GM18907 (cell line): ENCODE data around the gene PILRA.
A peak's percentile ranks its signal among the peaks of the same experiment; 100 is the strongest.

ENCODE experiments used
- ATAC-seq: cut with Tn5 transposase; IDR thresholded peaks from one replicate; pipeline ENCODE4 v1.9.1; 2021; ENCODE audit warnings: mild to moderate bottlenecking, moderate library complexity; ENCODE audit not compliant: unreplicated experiment

PILRA gene

DNA sequence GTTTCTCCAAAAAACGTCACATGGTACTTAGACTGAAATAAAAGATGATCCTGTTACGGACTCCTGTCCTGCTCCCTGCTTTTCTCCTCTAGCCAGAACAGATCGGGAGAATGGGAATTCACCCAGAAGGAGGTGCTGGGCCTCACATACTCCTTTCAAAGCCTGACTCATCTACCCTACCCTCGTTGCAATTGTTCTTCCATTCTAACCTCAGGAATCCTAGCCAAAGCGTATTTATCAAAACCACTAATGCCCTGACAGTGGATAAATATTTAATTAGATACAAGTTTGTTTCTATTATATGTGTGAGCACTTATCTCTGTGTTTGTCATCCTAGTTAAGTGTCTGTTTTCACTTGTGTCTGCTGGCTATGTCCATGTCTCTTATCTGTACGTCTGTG lies 33.5 kb downstream of the PILRA start:
- ATAC-seq, result no peak

DNA sequence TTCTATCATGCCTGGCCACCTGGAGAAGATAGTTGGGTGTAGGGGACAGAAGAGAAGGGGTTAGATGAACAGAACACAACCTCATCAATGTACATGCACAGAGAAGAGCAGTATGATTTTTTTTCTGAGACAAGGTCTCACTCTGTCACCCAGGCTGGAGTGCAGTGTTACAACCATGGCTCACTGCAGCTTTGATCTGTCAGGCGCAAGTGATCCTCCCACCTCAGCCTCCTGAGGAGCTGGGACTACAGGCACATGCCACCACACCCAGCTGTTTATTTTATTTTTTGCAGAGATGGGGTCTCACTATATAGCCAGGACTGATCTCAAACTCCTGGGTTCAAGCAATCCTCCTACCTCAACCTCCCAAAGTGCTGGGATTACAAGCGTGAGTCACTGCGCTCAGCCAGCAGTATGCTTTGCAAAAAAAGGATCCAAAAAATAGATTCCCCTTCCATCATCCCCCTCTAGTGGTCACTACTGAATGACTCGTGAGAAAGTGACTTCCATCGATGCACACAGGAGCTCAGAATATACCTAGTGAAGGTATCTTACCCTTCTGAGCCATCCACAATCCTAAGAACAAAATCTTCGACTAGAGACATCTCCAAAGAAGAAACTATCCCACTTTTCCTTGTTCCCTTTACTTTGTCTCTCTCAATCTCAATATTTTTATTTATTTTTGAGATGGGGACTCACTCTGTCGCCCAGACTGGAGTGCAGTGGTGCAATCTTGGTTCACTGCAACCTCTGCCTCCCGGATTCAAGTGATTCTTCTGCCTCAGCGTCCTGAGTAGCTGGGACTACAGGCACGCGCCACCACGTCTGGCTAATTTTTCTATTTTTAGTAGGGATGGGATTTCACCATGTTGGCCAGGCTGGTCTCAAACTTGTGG lies 34.2 kb downstream of the PILRA start:
- no peak for ATAC-seq

DNA sequence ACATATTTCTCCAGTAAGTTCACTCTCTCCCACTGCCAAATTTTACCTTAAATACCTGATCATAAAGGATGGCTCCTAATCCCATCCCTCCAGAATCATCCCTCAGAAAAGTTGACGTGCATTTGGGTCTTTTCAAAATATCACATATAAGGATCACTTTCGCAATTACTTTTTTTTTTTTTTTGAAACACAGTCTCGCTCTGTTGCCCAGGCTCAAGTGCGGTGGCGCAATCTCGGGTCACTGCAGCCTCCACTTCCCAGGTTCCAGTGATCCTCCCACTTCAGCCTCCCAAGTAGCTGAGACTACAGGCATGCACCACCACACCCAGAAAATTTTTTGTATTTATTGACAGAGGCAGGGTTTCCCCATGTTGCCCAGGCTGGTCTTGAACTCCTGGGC lies 37.8 kb downstream of the PILRA start:
- no peak for ATAC-seq

DNA sequence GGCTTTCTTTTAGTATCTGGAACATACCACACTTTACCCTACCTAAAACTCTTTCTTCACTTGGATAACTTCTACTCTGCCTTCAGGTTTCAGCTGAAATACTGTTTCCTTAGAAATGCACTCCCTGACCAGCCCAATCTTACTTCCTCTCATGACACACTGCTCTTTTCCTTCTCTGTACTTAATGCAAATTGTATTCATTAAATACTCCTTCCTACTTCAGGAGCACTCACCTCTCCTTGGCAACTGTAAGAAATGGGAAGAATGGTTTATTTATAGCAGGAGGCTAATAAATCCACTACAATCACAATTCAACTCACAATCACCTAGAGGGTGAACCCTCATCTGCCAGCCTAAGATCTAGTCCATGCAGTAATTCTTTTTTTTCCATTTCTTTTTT lies 40.1 kb downstream of the PILRA start:
- no peak for ATAC-seq

DNA sequence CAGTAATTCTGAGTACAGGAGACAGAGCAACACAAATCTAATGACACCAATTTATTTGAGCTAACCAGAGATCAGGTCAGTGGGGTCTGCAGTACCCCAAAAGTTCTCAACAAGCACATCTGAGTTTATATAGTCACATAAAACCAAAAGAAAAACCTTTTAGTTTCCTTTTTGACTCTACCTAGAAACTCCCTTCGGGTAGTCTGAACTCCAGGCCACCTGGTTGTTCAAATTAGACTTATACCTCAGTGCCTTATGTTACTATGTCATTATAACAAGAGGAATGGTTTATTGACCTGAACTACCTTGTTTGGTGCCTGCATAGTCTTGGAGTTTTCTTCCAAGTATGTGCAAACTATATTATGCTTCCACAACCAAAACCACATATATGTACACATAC lies 40.6 kb downstream of the PILRA start:
- no peak for ATAC-seq

DNA sequence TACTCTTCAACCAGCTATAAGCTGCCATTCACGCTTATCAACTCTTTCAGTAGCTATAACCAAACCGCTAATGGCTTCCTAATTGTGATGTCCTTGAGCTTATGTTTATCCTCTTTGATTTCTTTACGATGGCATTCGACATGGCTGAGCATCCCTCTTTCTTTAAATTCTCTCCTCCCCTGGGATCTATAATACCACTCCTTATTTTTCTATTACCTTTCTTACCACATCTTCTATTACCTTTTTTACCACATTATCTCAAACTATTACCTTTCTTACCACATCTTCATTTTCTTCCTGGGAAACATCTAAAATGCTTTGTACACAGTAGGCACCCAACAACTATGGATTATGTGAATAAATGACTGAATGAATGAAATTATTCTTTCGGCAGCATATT lies 42.2 kb downstream of the PILRA start:
- no peak for ATAC-seq

DNA sequence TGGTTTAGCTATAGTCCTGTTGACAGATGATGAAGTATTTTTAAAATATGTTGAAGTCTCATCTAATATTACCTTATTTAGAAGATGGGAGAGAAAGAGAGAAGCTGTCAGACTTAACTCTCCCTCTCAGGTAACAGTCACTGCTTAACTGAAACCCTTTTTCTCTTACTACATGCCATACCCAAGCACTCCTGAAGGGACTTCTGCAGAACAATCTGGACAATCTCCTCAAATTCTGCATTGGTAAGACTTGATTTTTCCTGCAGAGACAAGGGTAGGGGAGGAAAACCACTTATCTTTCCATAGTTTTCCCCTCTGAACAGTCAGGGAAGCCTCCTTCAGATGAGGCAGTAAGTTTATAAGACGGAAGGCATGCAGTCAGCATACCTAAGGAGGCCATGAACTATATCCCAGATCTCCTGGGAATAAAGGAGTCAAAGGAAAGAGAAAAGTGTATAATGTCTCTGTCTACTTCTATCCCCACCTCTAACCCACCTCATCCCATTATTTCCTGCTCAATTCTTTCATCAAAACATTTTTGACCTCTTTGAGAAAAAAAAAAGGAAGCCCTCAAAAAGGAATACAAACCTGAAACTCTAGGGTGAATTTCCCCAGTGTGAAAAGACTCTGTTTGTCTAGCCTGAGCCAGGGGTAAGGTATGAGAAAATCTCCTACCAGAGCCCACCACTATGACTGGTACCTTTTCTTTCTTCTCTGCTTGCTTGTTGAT lies 45.8 kb downstream of the PILRA start:
- no peak for ATAC-seq

DNA sequence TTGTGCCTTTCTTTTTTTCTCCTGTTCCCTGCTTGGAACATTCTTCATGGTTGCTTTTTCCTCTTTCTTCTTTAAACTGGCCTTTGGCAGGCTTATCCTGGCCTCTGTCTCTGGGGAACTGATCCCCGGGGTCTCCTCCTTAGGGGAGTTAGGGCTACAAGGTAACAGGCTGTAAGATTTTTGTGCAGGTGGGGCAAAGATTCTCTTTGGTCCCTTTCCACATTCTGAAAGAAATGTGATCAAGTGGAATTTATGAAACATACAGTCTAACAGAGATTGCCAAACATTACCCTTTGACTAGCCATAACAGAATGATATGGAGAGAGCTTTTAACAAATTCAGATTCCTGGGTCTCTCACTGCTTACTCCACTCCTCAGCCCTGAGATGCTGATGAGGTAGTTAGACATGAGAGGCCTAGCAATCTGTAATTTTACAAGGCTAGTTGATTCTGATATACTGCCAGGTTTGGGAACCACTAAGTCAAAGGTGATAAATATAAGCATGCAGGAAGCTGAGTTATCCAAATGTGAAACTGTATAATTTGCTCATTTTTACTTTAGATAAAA lies 46.5 kb downstream of the PILRA start:
- no peak for ATAC-seq

DNA sequence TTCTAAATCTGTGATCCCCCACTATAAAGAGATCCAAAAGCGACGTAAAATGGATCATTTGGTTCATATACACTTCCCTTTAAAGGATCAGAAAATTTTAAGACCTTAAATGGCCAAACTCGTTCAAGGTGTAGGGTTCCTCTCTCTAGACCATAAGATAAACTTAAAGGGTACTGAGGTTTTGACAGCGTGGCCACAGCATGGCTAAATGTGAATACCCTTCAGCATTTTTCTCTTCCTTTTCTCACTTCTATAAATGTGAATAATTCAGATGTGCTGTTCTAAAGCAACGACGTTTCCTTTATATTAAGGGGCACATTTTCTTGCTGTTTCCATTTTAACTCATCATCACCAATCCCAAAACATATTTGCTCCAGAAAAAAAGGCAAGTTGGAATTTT lies 50.0 kb downstream of the PILRA start:
- no peak for ATAC-seq

DNA sequence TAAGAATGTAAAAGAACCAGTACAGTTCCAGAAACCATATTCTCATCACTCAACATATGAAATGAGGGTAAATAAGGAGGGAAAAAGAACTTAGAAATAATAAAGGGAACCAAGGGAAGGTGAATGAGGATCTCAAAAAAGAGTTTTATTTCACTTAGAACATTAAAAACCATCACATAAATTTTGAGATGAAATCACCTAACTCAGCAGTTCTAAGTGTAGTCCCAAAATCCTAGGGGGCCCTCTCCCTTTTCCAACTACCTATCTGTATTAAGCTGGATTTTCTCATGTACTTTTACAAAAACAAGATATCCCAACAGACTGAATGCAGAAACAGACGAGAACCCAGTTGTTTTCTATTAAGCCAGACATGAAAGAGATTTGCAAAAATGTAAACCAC lies 52.1 kb downstream of the PILRA start:
- ATAC-seq, result no peak

DNA sequence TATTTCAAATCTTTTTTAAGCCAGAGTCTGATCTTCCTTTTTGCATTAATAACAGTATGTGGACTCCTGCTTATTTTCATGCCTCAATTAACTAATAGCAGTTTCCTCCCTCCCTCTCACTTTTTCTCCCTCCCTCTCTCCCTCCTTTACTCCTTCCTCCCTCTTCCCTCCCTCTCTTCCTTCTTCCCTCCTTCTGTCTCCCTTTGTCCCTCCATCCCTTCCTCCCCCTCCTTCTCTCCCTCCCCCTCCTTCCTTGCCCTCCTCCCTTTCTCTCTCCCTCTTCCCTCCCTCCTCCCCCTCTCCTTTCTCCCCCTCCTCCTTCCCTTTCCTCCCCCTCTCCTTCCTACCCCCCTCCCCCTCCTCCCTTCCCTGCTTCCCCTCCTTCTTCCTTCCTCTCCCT lies 53.2 kb downstream of the PILRA start:
- ATAC-seq, result no peak

DNA sequence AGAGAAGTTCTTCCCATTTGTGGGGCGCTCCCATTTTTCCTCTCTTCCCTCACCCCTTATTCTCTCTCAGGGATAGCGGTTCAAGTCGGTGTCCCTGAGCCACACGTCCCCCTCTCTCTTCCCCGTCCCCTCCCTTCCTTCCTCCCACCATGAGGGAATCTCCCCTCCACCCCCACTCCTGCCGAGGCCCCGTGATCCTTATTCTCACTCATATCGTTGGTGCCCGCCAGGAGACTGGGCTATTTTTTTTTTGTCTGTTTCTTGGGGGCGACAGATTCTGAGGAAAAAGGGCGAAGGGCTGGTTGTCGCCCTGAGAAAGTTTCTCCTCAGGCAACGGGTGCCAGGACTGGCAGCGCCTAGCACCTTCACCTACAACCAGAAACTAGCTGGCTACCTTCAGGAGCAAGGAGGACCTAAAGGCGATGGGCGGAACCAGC lies 54.5 kb downstream of the PILRA start:
- no peak for ATAC-seq

DNA sequence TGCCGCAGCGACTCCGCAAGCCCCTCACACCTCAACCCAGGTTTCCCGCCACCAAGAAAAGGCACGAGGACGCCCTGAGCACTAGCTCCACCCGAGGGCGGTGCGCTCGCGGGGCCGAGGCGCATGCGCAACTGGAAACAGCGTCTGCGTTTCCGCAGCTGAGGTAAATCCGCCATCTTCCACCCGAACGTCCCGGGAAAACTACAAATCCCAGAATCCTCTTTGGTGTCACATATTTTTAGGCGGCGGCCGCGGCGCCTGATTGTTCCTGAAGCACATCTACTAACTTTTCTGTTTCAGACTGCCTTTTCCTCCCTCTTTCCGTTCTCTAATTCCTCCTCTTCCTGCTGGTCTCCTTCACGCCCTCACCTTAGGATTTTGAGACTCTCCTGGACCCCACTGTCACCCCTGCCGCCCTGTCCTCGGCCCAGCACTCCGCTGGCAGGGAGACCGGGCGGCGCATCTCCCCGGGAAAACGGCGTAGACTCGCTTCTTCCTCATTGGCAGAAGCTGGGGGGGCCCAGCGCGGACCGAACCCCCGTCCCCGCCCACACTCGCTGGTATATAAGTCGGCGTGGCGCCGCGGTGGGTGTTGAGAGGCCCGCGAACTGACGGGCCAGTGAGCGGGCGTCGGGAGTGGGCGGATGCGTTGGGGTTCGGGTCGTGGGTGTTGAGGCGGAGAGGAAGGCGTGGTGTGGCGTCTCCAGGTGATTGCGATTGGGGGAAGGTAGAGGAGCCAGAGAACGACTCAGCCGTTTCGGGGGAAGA lies 55.1 kb downstream of the PILRA start, which contains the start of gene ZCWPW1:
ZCWPW1 (minus strand) TSS at position 505 of the 768 bp plus-strand sequence. CDS start 8,054 bp downstream, outside the sequence.
- ATAC-seq, result peak; percentile 46

DNA sequence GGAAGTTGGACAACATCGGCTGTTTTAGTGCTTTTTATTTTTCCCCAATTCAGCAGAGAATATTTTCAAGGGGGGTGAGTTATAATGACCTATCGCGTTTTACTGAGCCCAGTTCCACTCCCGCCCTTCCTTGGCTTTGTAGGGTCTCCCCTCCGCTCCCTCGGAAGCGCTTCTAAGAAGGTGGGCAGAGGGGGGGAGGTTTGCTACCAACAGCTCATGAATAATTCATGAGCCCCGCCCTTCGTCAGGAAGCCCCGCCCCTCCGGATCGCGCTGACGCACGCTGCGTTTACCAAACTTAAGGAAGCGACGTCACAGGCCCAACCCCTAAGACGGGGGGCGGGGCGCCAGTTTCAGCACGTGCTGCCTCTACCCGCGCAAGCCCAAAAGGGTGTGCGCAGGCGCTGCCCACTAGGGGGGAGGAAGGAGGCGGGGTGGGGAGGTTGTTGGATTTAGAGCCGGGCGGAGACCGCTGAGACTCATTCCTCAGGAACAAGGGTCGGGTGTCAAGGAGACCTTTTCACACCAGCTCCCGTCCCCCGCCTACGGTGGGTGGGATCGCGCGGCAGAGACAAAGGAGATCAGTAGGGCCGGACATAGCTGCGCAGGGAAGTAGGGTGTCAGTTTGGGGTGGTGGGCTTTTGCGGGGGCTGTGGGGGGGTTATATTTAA lies 55.8 kb downstream of the PILRA start:
- ATAC-seq, result peak; percentile 51

DNA sequence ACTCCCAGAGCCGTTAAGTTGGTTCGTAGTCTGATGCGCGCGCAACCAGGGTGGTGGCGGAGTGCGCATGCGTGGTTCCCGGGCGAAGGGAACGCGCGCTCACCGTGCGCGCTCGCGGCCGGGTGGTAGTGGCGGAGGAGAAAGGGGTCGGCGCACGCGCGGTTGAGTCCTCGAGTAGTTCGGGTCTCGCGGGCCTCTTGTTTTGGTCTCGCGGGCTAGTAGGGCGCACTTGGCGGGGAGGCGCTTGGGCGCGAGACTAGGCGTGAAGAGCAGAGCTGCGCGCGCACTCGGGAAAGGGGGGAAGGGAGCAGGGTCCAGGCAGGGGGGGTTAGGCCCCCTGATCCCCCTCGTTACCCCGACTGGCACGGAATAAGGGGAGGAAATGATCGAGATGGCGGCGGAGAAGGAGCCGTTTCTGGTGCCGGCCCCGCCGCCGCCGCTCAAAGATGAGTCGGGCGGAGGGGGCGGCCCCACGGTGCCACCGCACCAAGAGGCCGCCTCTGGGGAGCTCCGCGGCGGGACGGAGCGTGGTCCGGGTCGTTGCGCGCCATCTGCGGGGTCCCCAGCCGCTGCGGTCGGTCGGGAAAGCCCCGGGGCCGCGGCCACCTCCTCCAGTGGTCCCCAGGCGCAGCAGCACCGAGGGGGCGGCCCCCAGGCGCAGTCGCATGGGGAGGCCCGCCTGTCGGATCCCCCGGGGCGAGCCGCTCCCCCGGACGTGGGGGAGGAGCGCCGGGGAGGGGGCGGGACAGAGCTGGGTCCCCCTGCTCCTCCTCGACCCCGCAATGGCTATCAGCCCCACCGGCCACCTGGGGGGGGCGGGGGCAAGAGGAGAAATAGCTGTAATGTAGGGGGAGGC lies 56.6 kb downstream of the PILRA start, which contains the start of gene MEPCE:
MEPCE (plus strand) TSS at position 195 of the 856 bp plus-strand sequence; CDS start at position 383, 188 bp downstream.
- ATAC-seq, result peak; percentile 45

DNA sequence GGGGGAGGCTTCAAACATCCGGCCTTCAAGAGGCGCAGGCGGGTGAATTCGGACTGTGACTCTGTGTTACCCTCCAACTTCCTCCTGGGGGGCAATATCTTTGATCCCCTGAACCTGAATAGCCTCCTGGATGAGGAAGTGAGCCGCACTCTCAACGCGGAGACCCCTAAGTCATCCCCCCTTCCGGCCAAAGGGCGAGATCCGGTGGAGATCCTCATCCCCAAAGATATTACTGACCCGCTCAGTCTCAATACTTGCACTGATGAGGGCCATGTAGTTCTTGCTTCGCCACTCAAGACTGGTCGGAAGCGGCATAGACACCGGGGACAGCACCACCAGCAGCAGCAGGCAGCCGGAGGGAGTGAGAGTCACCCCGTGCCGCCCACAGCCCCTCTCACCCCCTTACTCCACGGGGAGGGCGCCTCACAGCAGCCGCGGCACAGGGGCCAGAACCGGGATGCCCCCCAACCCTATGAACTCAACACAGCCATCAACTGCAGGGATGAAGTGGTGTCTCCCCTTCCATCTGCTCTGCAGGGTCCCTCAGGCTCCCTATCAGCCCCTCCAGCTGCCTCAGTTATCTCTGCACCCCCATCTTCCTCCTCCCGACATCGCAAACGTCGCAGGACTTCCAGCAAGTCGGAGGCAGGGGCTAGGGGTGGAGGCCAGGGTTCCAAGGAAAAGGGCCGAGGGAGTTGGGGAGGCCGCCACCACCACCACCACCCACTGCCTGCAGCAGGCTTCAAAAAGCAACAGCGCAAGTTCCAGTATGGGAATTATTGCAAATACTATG lies 57.4 kb downstream of the PILRA start:
- ATAC-seq, result peak; percentile 1

DNA sequence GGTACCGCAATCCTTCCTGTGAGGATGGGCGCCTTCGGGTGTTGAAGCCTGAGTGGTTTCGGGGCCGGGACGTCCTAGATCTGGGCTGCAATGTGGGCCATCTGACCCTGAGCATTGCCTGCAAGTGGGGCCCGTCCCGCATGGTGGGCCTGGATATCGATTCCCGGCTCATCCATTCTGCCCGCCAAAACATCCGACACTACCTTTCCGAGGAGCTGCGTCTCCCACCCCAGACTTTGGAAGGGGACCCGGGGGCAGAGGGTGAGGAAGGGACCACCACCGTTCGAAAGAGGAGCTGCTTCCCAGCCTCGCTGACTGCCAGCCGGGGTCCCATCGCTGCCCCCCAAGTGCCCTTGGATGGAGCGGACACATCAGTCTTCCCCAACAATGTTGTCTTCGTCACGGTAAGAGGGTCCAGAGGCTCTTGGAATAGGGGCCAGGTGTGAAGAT lies 58.0 kb downstream of the PILRA start:
- ATAC-seq, result no peak

DNA sequence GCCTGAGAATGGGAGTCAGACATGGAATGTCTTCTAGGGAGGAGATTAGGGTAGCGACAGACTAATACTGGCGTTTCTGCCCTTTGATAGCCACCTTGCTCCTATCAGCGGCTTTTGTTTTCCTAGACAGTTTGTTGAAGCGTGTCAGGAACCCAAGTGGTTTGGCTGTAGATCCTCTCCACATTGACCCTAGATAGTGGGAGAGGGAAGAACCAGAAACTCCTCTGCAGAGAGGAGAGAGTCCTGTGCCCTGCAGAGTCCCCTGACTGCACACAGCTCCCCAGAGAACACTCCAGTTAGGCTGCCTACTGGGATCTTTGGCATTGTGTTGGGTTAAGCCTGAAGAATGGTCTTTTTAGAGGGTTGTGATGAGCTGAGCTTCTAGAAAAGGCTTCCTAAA lies 58.8 kb downstream of the PILRA start:
- ATAC-seq, result no peak
